Measurements from ENCODE around the gene KLC4. TPM values are rescaled to one million over a fixed set of nuclear protein-coding genes. Genes with fewer than 3 reads are reported as not detected.

Gene KLC4
- total RNA-seq, 1 donor from 2014 or later: 12.6 TPM

DNA sequence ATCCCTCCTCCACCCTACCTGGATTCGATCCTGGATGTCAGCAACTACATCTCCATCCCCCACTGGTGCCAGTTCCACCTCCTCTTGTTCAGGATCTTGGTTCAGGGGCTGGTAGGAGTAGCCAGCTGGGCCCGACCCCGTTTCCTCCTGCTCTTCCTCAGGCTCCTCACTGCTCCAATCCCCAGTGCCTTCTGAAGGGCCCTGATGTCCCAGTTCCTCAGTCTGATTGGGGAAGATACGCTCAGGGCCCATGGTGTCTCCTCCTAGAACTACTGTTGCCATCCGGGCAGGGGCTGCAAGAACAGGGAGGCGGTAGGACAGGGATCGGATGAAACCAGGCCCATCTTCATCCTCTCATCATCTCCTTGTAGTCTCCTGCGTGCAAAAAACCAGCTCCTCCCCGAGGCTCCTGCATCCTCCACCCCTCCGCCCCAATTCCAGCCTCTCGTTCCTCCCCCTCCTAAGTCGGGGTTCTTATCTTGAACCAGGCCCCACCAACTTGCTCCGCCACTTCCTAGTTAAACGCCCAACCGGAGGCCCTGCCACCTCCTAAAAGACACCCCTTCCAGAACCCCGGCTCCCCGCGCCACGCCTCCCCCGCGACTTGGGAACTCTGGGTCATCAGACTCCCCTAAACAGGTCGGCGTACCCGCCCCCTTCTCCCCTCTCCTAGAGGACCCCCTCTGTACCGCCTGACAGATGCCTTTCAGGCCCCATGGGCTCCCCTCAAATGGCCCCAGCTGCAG is 46.2 kb upstream of the KLC4 start:
- H3K27ac Mint-ChIP-seq: peak overlapping the region; percentile 84
- no peaks in the 10 kb centered on the region for H3K9me3 Mint-ChIP-seq
- TF ChIP-seq EZH2 (IDR thresholded peaks at IDR 0.05): no peak
- TF ChIP-seq, protein P1, sequence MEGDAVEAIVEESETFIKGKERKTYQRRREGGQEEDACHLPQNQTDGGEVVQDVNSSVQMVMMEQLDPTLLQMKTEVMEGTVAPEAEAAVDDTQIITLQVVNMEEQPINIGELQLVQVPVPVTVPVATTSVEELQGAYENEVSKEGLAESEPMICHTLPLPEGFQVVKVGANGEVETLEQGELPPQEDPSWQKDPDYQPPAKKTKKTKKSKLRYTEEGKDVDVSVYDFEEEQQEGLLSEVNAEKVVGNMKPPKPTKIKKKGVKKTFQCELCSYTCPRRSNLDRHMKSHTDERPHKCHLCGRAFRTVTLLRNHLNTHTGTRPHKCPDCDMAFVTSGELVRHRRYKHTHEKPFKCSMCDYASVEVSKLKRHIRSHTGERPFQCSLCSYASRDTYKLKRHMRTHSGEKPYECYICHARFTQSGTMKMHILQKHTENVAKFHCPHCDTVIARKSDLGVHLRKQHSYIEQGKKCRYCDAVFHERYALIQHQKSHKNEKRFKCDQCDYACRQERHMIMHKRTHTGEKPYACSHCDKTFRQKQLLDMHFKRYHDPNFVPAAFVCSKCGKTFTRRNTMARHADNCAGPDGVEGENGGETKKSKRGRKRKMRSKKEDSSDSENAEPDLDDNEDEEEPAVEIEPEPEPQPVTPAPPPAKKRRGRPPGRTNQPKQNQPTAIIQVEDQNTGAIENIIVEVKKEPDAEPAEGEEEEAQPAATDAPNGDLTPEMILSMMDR (IDR thresholded peaks at IDR 0.05): no peak
- no peak for TF ChIP-seq EZH2phosphoT487 (IDR thresholded peaks at IDR 0.05)
- Histone ChIP-seq H3K79me2 (ENCODE audit: low read depth) (peaks cover 59% of the 10 kb centered on the region), H2AFZ (replicated peaks) (peak overlapping the region; percentile 52), H3K36me3 (no peaks in the 10 kb centered on the region), H3K9ac (peak overlapping the region; percentile 74), H3K4me1 (peaks cover 18% of the 10 kb centered on the region), H3K27me3 (no peaks in the 10 kb centered on the region), H3F3A (ENCODE audit: low read depth) (peaks cover 13% of the 10 kb centered on the region), H3K4me2 (peak overlapping the region; percentile 89), H3K4me3 (peak overlapping the region; percentile 82), H3K9me3 (ENCODE audit: low read depth) (no peaks in the 10 kb centered on the region), H3K27ac (no peak overlapping the region), H4K20me1 (ENCODE audit: low read depth) (peaks cover 16% of the 10 kb centered on the region)
- no peak for DNase-seq (ENCODE audit: low spot score)
- peaks cover 32% of the 10 kb centered on the region for H3K4me1 Mint-ChIP-seq
- peak overlapping the region; percentile 95 for H3K4me3 Mint-ChIP-seq
- peaks cover 4% of the 10 kb centered on the region for H3K27me3 Mint-ChIP-seq (ENCODE audit: insufficient read depth, low read depth)
- peaks cover 18% of the 10 kb centered on the region for H3K36me3 Mint-ChIP-seq

DNA sequence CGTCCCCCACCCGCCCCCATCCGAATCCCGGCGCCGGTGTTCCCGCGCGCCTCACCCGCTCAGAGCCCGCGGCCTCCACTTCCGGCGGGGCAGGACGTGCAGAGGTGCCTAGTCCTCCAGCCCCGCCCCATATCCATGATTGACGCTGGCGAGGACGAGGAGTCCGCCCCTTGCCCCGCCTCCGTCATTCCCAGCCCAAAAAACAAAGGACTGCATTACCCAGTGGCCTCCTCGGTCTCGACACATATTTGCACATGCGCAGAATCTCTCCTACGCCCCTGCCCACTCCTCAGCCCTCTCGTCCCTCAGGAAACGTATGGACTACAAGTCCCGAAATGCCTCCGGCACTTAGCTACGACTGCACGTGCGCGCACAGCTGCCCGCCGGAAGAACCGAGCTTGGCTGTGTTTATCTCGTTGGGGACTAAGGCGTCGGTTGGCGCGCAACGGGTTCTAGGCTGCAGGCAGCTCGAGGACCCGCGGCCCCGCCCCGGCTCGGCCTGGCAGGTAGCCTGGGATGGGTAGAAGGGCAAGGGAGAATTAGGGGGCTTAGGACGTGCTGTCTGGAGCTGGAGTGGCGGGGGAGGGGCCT is 45.5 kb upstream of the KLC4 start, which contains the start of the genes KLHDC3 and MEA1:
KLHDC3 (plus strand) TSS at position 407 of the 591 bp plus-strand sequence. CDS start 2,944 bp downstream, outside the sequence.
MEA1 (minus strand) TSS at position 104 of the 591 bp plus-strand sequence. CDS start 133 bp downstream, outside the sequence.
- peaks cover 18% of the 10 kb centered on the region for H3K4me1 ChIP-seq
- peak within 1 kb of the TSS; percentile 74 for H3K9ac ChIP-seq
- no peaks in the 10 kb centered on the region for H3K36me3 ChIP-seq
- H2AFZ ChIP-seq (replicated peaks): peak within 1 kb of the TSS; percentile 61
- Mint-ChIP-seq H3K4me3 (peak within 1 kb of the TSS; percentile 95), H3K27me3 (ENCODE audit: insufficient read depth, low read depth) (peaks cover 4% of the 10 kb centered on the region), H3K4me1 (peaks cover 32% of the 10 kb centered on the region), H3K36me3 (peaks cover 14% of the 10 kb centered on the region), H3K27ac (peak within 1 kb of the TSS; percentile 84), H3K9me3 (no peaks in the 10 kb centered on the region)
- no peak within 1 kb of the TSS for H3K27ac ChIP-seq
- no peaks in the 10 kb centered on the region for H3K9me3 ChIP-seq (ENCODE audit: low read depth)
- DNase-seq (ENCODE audit: low spot score): peak; percentile 100
- H4K20me1 ChIP-seq (ENCODE audit: low read depth): peaks cover 16% of the 10 kb centered on the region
- H3K79me2 ChIP-seq (ENCODE audit: low read depth): peaks cover 59% of the 10 kb centered on the region
- H3K27me3 ChIP-seq: no peaks in the 10 kb centered on the region
- no peak for TF ChIP-seq EZH2phosphoT487 (IDR thresholded peaks at IDR 0.05)
- TF ChIP-seq, protein P1 (IDR thresholded peaks at IDR 0.05): no peak
- no peak for TF ChIP-seq EZH2 (IDR thresholded peaks at IDR 0.05)
- H3F3A ChIP-seq (ENCODE audit: low read depth): peaks cover 13% of the 10 kb centered on the region
- H3K4me3 ChIP-seq: peak within 1 kb of the TSS; percentile 82
- H3K4me2 ChIP-seq: peak within 1 kb of the TSS; percentile 89

DNA sequence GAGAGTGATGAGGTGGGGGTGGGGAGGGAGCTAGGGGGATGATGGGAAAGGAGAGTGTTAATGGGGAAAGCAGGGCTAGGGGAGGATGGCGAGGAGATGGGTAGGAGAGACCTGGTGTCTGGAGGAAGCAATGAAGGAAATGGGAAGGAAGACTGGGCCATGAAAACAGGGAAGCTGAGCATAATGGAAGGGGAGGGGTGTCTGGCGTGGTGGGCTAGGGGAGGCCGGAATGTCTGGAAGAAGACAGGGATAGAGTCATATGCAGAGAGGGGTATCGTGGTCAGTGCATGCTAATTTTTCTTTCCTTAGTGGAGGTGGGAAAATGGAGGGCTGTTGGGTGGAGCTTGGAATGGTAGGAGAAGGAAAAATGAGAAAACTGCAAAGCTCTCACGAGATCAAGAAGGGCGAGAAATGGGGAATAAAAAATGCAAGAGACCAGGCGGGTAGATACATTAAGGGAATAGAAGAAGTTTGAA is 45.0 kb upstream of the KLC4 start:
- peaks cover 32% of the 10 kb centered on the region for H3K4me1 Mint-ChIP-seq
- no peak for TF ChIP-seq EZH2 (IDR thresholded peaks at IDR 0.05)
- no peak for TF ChIP-seq EZH2phosphoT487 (IDR thresholded peaks at IDR 0.05)
- peak overlapping the region; percentile 30 for H3K27ac Mint-ChIP-seq
- peaks cover 3% of the 10 kb centered on the region for H3K27me3 Mint-ChIP-seq (ENCODE audit: insufficient read depth, low read depth)
- H3K36me3 ChIP-seq: no peaks in the 10 kb centered on the region
- peak overlapping the region; percentile 84 for H3K4me2 ChIP-seq
- H3K4me3 ChIP-seq: peak overlapping the region; percentile 82
- H3K79me2 ChIP-seq (ENCODE audit: low read depth): peaks cover 59% of the 10 kb centered on the region
- peaks cover 16% of the 10 kb centered on the region for H4K20me1 ChIP-seq (ENCODE audit: low read depth)
- H3K4me3 Mint-ChIP-seq: peak overlapping the region; percentile 95
- no peak for DNase-seq (ENCODE audit: low spot score)
- H2AFZ ChIP-seq (replicated peaks): peak overlapping the region; percentile 61
- no peaks in the 10 kb centered on the region for H3K27me3 ChIP-seq
- H3K27ac ChIP-seq: no peak overlapping the region
- H3K36me3 Mint-ChIP-seq: peaks cover 14% of the 10 kb centered on the region
- peaks cover 18% of the 10 kb centered on the region for H3K4me1 ChIP-seq
- peaks cover 16% of the 10 kb centered on the region for H3F3A ChIP-seq (ENCODE audit: low read depth)
- H3K9me3 Mint-ChIP-seq: no peaks in the 10 kb centered on the region
- H3K9me3 ChIP-seq (ENCODE audit: low read depth): no peaks in the 10 kb centered on the region
- peak overlapping the region; percentile 47 for H3K9ac ChIP-seq

Data from neural progenitor cell (in vitro differentiated cells).